DMS79 (cell line): ENCODE results near the gene SCYL2.

Experiments
- DNase-seq: peaks from one replicate; lab custom pipeline; 2025; lab: John Stamatoyannopoulos, UW

SCYL2 gene

GRCh38 chr12:100381379-100381778 is 114.4 kb downstream of the SCYL2 start:
- no peak for DNase-seq

GRCh38 chr12:100382338-100382737 is 115.4 kb downstream of the SCYL2 start:
- no peak for DNase-seq

- DNase-seq: no peak
These were observed 116.9 kb downstream of the SCYL2 start for GRCh38 chr12:100383586-100384558.

- DNase-seq: no peak
These were observed 117.6 kb downstream of the SCYL2 start for GRCh38 chr12:100384559-100384935.

- no peak for DNase-seq
These were observed 121.4 kb downstream of the SCYL2 start for GRCh38 chr12:100388382-100388781.
